GM20000 (cell line): ENCODE measurements around the gene WNT4.

Experiments
- DNase-seq: peaks from one replicate; pipeline ENCODE4 v3.0.0; 2012; ENCODE audit warnings: low spot score
- CTCF ChIP-seq: IDR thresholded peaks from 2 replicates; pipeline ENCODE4 v1.5.1; 2012; ENCODE audit warnings: mild to moderate bottlenecking, control low read depth; ENCODE audit errors: extremely low read depth, missing control alignments

WNT4 gene

DNA sequence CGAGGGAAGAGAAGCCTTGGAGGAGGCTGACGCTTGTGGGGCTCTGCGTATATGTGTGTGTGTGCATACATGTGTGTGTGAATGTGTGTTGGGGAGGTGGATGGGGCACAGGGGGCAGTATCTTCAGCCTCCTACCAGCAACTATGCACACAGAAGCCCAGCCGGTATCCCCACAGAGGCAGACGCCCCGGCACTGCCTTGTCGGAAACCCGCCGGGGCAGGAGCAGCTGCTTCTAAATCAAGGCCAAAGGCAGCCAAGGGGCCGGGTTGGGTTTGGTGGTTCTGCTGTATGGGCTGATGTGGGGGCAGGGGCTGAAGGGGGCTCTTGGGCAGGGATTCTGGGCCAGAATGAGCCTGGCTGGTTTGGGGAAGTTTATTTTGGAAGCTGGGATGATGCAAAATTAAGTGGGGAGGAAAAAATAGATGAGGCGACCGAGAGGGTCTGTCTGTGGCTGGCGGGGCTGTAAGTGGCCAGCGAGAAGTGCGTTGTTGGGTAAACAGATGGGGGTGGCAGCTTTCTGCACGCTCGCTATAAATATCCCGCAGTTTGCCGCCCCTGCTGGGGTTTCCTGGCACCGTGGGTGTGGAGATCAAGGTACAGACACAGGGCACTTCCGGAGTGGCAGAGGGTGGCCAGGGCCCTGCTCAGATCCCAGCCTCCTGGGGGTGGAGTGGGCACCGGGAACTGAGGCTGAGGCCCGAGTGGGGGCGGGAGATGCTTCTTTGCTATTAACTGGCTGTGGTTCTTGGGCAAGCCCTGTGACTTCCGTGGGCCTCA, 11.0 kb upstream of the WNT4 start:
- TF ChIP-seq CTCF, result no peak
- DNase-seq, result no peak

- DNase-seq, result no peak
- no peak for TF ChIP-seq CTCF
Observed at GRCh38 chr1:22150923-22151322, 8.0 kb upstream of the WNT4 start.

DNA sequence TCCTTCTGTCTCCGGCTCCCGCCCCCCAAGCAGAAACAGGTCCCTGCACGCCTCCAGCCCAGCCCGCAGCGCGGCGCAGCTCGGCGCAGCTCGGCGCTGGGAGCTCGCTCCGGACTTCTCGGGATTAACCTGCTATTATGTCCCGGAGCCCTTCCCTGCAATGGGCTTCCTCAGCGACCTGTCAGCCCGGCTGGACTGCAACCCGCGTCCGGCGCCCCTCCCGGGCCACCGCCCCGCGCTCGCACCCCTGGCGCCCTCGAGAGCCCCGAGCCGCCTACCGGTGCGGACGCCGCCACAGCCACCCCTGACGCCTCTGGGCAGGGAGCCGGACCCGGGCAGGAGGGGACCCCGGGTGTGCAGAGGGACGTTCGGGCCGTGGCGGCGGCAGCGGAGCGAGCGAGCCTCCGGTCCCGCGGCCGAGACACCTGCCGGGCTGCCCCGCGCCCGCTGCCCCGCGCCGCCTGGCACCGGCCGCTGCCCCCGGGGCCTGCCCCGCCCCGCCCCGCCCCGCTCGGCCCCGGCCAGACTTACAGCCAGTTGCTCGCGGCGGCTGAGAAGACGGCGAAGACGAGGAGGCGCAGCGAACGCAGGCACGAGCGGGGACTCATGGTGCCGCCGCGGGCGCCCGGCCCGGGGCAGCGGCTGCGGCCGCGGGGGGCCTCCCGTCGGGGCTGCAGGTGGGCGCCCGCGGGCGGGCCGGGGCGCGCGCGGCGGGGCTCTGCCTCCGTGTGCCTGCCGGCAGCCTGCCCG, 407 bp downstream of the WNT4 start:
- TF ChIP-seq CTCF, result no peak

DNA sequence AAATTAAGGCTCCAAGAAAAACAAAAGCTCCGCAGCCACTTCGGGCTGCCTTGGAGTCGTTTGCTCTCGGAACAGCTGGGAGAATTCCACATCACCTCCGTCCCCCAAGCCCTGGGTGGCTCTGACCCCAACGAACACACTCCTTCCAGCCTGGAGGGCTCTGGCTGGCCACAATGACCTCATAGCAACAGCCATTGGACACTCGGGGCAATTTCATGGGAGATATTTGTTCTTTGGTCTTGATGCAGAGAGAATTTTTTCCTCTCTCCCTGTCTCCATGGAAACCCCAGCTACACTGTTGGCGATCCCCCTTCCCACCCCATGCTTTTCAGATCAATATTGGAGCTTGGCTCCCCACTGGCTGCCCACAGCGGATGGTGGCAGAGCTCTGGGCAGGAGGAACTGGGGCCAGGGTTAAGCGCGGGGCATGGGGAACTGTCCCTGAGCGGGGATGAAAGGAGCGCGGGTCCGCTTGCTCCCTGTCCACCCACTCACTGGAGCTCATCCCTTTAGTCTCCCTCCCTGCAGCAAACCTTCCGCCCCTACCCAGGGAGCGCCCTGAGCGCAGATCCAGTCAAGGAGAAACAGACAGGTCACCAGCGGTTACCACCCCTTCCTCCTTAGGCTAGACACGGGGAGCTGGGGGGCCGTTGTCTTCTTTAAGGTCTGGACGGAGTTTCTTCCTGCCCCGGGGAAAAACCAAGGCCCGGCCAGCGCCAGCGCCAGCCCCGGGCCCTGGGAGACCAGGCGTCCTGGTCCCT, 1.2 kb downstream of the WNT4 start:
- DNase-seq, result peak; percentile 51

More for the DNA sequence above, 407 bp downstream of the WNT4 start:
- peak; percentile 71 for DNase-seq

GRCh38 chr1:22140694-22141093, 2.2 kb downstream of the WNT4 start:
- no peak for DNase-seq
- no peak for TF ChIP-seq CTCF

More for the DNA sequence above, 1.2 kb downstream of the WNT4 start:
- TF ChIP-seq CTCF, result no peak

GRCh38 chr1:22139817-22140216, 3.1 kb downstream of the WNT4 start:
- no peak for TF ChIP-seq CTCF
- DNase-seq, result no peak

- DNase-seq, result no peak
- TF ChIP-seq CTCF, result no peak
Observed at GRCh38 chr1:22139066-22139594, 3.8 kb downstream of the WNT4 start.
